Ovary (tissue), 9 donors: ENCODE data around the gene PLB1. TPM values are rescaled to one million over a fixed set of nuclear protein-coding genes. Genes with fewer than 3 reads are reported as not detected.

ENCODE experiments used
- DNase-seq, 5 donors: peaks; one replicate each; pipeline ENCODE4 v3.0.0-alpha.2; 2019 to 2020
- H3K27ac ChIP-seq, 2 donors: fragments of 200-600 bp; one replicate each; pipeline versions ENCODE4 v1.5.1 to v1.8.0; 2019 to 2022
- H3K27me3 ChIP-seq: fragments of 200-600 bp; one replicate; pipeline ENCODE4 v1.8.0; 2022
- H3K36me3 ChIP-seq: fragments of 200-600 bp; sonication (generic); one replicate; pipeline ENCODE4 v1.5.1; 2019
- H3K4me1 ChIP-seq: one replicate; pipeline ENCODE4 v1.8.1; 2013; ENCODE audit warnings: mild to moderate bottlenecking, moderate library complexity; ENCODE audit not compliant: insufficient read depth
- H3K4me3 ChIP-seq: fragments of 200-600 bp; sonication (generic); one replicate; pipeline ENCODE4 v1.5.1; 2017
- H3K9me3 ChIP-seq, 2 donors: fragments of 200-600 bp in 1 of 2; sonication (generic) in 1 of 2; one replicate each; pipeline versions ENCODE4 v1.5.1 to v1.8.1; 2013 to 2019; ENCODE audit warnings: mild to moderate bottlenecking in 1 of 2, moderate library complexity in 1 of 2
- CTCF ChIP-seq, 3 donors: fragments of 450-650 bp in 2 of 3; fragments of 200-600 bp in 1 of 3; IDR thresholded peaks; one replicate each; pipeline versions ENCODE4 v1.5.1 to v1.8.0; 2016 to 2022; ENCODE audit warnings: antibody characterized with exemption in 3 of 3, mild to moderate bottlenecking in 1 of 3
- EP300 ChIP-seq: sonication (generic); formaldehyde crosslinking; IDR thresholded peaks from one replicate; pipeline ENCODE4 v1.6.1; 2017; ENCODE audit warnings: antibody characterized with exemption
- POLR2A ChIP-seq: fragments of 450-650 bp; IDR thresholded peaks from one replicate; pipeline ENCODE4 v1.6.1; 2017; ENCODE audit warnings: antibody characterized with exemption, mild to moderate bottlenecking, moderate library complexity
- WGBS, 3 donors: extraction: QIAGEN DNeasy Blood & Tissue Kit in 1 of 3; methylation state at CpG; one replicate each; pipeline versions ENCODE4 v1.1.5 to v1.1.7; 2013 to 2017; 5-methylcytosine and 5-hydroxymethylcytosine counted together
- intact Hi-C, 4 donors: fragments of 100-400 bp; cut with DNase I; formaldehyde crosslinking; loops; one replicate each; pipeline versions ENCODE4 v1.11.0 to v1.15.1; 2022 to 2023
- polyA plus RNA-seq, 2 donors: library from polyadenylated mRNA; stranded (reverse); fragments of 200-250 nt in 1 of 2; fragments of 350-450 nt in 1 of 2; fragmentation: Illumina TruSeq in 1 of 2; extraction: RNeasy Lipid Tissue Mini Kit (QIAGEN cat#74804) in 1 of 2; gene quantifications; one replicate each; pipeline ENCODE4 v1.2.3, GENCODE V29; 2013 to 2014
- total RNA-seq, 7 donors: library from RNA; depleted of rRNA in 2 of 7; stranded (reverse); fragments of >200 nt in 2 of 7; fragmentation: NEBNext Ultra II Directional in 3 of 7; extraction: Animal tissue kit (Norgen Biotek cat#: 25700) in 3 of 7; gene quantifications; one replicate each; pipeline versions ENCODE4 v1.1.0 to v1.2.4, GENCODE V29; 2016 to 2023
- donor health status: DM: no; HTN: no; CAD: no; lungs with moderate emphysema.
- donor health status: DM: no; HTN: no; CAD: no.
- donor health status: Bipolar disorder and iron deficiency.
- donor health status: DM: yes; HTN: yes; CAD: no.
- donor health status: DM: no; HTN: no; CAD: no.
- donor health status: DM: yes; HTN: yes; CAD: no.

Gene PLB1
- total and polyA plus RNA-seq, 9 donors: 0.99 to 9.3 (median 2.7) TPM

- Histone ChIP-seq H3K4me1 (no peaks in the 10 kb centered on the region), H3K4me3 (no peak overlapping the region), H3K9me3 (no peaks in the 10 kb centered on the region), H3K27ac (no peak overlapping the region), H3K36me3 (no peaks in the 10 kb centered on the region), H3K27me3 (no peaks in the 10 kb centered on the region)
- no peak for DNase-seq
- no peak for TF ChIP-seq CTCF (IDR thresholded peaks at IDR 0.05)
- TF ChIP-seq POLR2A: no peak
- no peak for TF ChIP-seq EP300
- 53 to 69% (median 67%) methylated on average over 2 of the region's 2 CpGs for WGBS, 3 donors
- intact Hi-C loops: no loop called here
Observed at GRCh38 chr2:28510184-28510583, 14.3 kb downstream of the PLB1 start.

- H3K4me1 ChIP-seq: no peaks in the 10 kb centered on the region
- 83 to 86% (median 86%) methylated on average over 2 of the region's 2 CpGs for WGBS, 3 donors
- intact Hi-C loops: no loop called here
- no peak for DNase-seq
- no peaks in the 10 kb centered on the region for H3K9me3 ChIP-seq
- TF ChIP-seq EP300 (no peak), POLR2A (no peak), CTCF (IDR thresholded peaks at IDR 0.05) (no peak)
- H3K36me3 ChIP-seq: no peaks in the 10 kb centered on the region
- no peak overlapping the region for H3K27ac ChIP-seq
- H3K27me3 ChIP-seq: no peaks in the 10 kb centered on the region
- H3K4me3 ChIP-seq: no peak overlapping the region
Observed at GRCh38 chr2:28511871-28512606, 16.2 kb downstream of the PLB1 start.

- no peak overlapping the region for H3K27ac ChIP-seq
- DNase-seq: no peak
- no peak overlapping the region for H3K4me3 ChIP-seq
- no peaks in the 10 kb centered on the region for H3K4me1 ChIP-seq
- H3K27me3 ChIP-seq: no peaks in the 10 kb centered on the region
- H3K9me3 ChIP-seq: no peaks in the 10 kb centered on the region
- H3K36me3 ChIP-seq: no peaks in the 10 kb centered on the region
- 69 to 74% (median 69%) methylated on average over 1 of the region's 1 CpG for WGBS, 3 donors
- TF ChIP-seq EP300: no peak
- intact Hi-C loops: no loop called here
Observed at GRCh38 chr2:28512607-28512965, 16.7 kb downstream of the PLB1 start.

- WGBS, 3 donors: 78 to 93% (median 86%) methylated on average over 1 of the region's 1 CpG
- Histone ChIP-seq H3K27ac (no peak overlapping the region), H3K36me3 (no peaks in the 10 kb centered on the region), H3K27me3 (no peaks in the 10 kb centered on the region), H3K4me3 (no peak overlapping the region), H3K4me1 (no peaks in the 10 kb centered on the region), H3K9me3 (no peaks in the 10 kb centered on the region)
- TF ChIP-seq POLR2A (no peak), EP300 (no peak), CTCF (IDR thresholded peaks at IDR 0.05) (no peak)
- DNase-seq: no peak
- intact Hi-C loops: no loop called here
Observed at GRCh38 chr2:28513097-28513496, 17.2 kb downstream of the PLB1 start.

- Histone ChIP-seq H3K27ac (no peak overlapping the region), H3K9me3 (no peaks in the 10 kb centered on the region), H3K4me1 (no peaks in the 10 kb centered on the region), H3K36me3 (no peaks in the 10 kb centered on the region), H3K4me3 (no peak overlapping the region), H3K27me3 (no peaks in the 10 kb centered on the region)
- WGBS, 3 donors: 85 to 93% (median 90%) methylated on average over 5 of the region's 5 CpGs
- DNase-seq: no peak
- intact Hi-C loops: no loop called here
- no peak for TF ChIP-seq POLR2A
- TF ChIP-seq EP300: no peak
- TF ChIP-seq CTCF (IDR thresholded peaks at IDR 0.05): no peak
Observed at GRCh38 chr2:28515176-28515751, 19.4 kb downstream of the PLB1 start.
